SJCRH30 (cell line): ENCODE measurements around the gene MBNL3. TPM values are rescaled to one million over a fixed set of nuclear protein-coding genes. Genes with fewer than 3 reads are reported as not detected.
A peak's percentile ranks its signal among the peaks of the same experiment; 100 is the strongest.

Source experiments
- DNase-seq, 2 experiments: peaks; one replicate each; pipeline ENCODE4 v3.0.0-alpha.2; 2015 to 2020
- H3K27ac ChIP-seq: fragments of 250-450 bp; sonication (Bioruptor Pico); 2 replicates; pipeline ENCODE4 v1.5.1; 2020; ENCODE audit warnings: mild to moderate bottlenecking, moderate library complexity
- H3K27me3 ChIP-seq: fragments of 250-450 bp; sonication (Bioruptor Pico); 2 replicates; pipeline ENCODE4 v1.5.1; 2020; ENCODE audit warnings: mild to moderate bottlenecking, moderate library complexity
- H3K36me3 ChIP-seq: fragments of 250-450 bp; sonication (Bioruptor Pico); 2 replicates; pipeline ENCODE4 v1.5.1; 2020; ENCODE audit warnings: mild to moderate bottlenecking, moderate library complexity
- H3K4me1 ChIP-seq: fragments of 250-450 bp; sonication (Bioruptor Pico); 2 replicates; pipeline ENCODE4 v1.5.1; 2020; ENCODE audit warnings: mild to moderate bottlenecking, moderate library complexity
- H3K4me3 ChIP-seq: fragments of 250-450 bp; sonication (Bioruptor Pico); 2 replicates; pipeline ENCODE4 v1.5.1; 2020; ENCODE audit warnings: mild to moderate bottlenecking, moderate library complexity
- H3K9me3 ChIP-seq: fragments of 250-450 bp; sonication (Bioruptor Pico); replicated peaks from 2 replicates; pipeline ENCODE4 v1.5.1; 2020; ENCODE audit warnings: mild to moderate bottlenecking, moderate library complexity
- total RNA-seq: library from RNA; depleted of rRNA; stranded (reverse); fragments of >200 nt; shearing (Covaris generic); gene quantifications from 2 replicates; pipeline ENCODE4 v1.2.3, GENCODE V29; 2014; rRNA removed

MBNL3 gene
- total RNA-seq = 23.8 and 29.9 TPM in 2 replicates

GRCh38 chrX:132488819-132489577 lies at the start of gene MBNL3:
MBNL3 (minus strand) TSS chrX:132489038; CDS start chrX:132439611, 49,427 bp downstream.
- H3K9me3 ChIP-seq = no peaks in the 10 kb centered on the region
- H3K4me3 ChIP-seq = peak within 1 kb of the TSS; percentile 84
- H3K27me3 ChIP-seq = no peaks in the 10 kb centered on the region
- no peaks in the 10 kb centered on the region for H3K36me3 ChIP-seq
- DNase-seq = peak; percentile 70 to 75
- H3K27ac ChIP-seq = peak within 1 kb of the TSS; percentile 92
- H3K4me1 ChIP-seq = peaks cover 5% of the 10 kb centered on the region; the same call in 1 of the 2 replicates

- no peak for DNase-seq
- Histone ChIP-seq H3K4me3 (no peak overlapping the region), H3K27me3 (no peaks in the 10 kb centered on the region)
Measured at GRCh38 chrX:132533409-132533808, 44.6 kb upstream of the MBNL3 start.

GRCh38 chrX:132532913-132533312 lies 44.1 kb upstream of the MBNL3 start:
- Histone ChIP-seq H3K9me3 (no peaks in the 10 kb centered on the region), H3K36me3 (no peaks in the 10 kb centered on the region), H3K4me3 (no peak overlapping the region), H3K27me3 (no peaks in the 10 kb centered on the region), H3K4me1 (no peaks in the 10 kb centered on the region), H3K27ac (no peak overlapping the region)
- no peak for DNase-seq

More at GRCh38 chrX:132533409-132533808, 44.6 kb upstream of the MBNL3 start:
- Histone ChIP-seq H3K27ac (no peak overlapping the region), H3K9me3 (no peaks in the 10 kb centered on the region), H3K4me1 (no peaks in the 10 kb centered on the region), H3K36me3 (no peaks in the 10 kb centered on the region)

GRCh38 chrX:132532097-132532496 lies 43.3 kb upstream of the MBNL3 start:
- Histone ChIP-seq H3K9me3 (no peaks in the 10 kb centered on the region), H3K4me1 (no peaks in the 10 kb centered on the region), H3K27me3 (no peaks in the 10 kb centered on the region)

GRCh38 chrX:132520792-132521191 lies 32.0 kb upstream of the MBNL3 start:
- no peak overlapping the region for H3K4me3 ChIP-seq
- H3K27me3 ChIP-seq = no peaks in the 10 kb centered on the region
- H3K9me3 ChIP-seq = no peaks in the 10 kb centered on the region
- H3K36me3 ChIP-seq = no peaks in the 10 kb centered on the region
- no peaks in the 10 kb centered on the region for H3K4me1 ChIP-seq
- DNase-seq = no peak
- no peak overlapping the region for H3K27ac ChIP-seq

More at GRCh38 chrX:132532097-132532496, 43.3 kb upstream of the MBNL3 start:
- H3K27ac ChIP-seq = no peak overlapping the region
- no peaks in the 10 kb centered on the region for H3K36me3 ChIP-seq
- H3K4me3 ChIP-seq = no peak overlapping the region
- DNase-seq = no peak

- Histone ChIP-seq H3K9me3 (no peaks in the 10 kb centered on the region), H3K27ac (no peak overlapping the region), H3K4me1 (no peaks in the 10 kb centered on the region), H3K36me3 (no peaks in the 10 kb centered on the region), H3K4me3 (no peak overlapping the region), H3K27me3 (no peaks in the 10 kb centered on the region)
- DNase-seq = no peak
Measured at GRCh38 chrX:132520213-132520612, 31.4 kb upstream of the MBNL3 start.

- no peaks in the 10 kb centered on the region for H3K4me1 ChIP-seq
- H3K36me3 ChIP-seq = no peaks in the 10 kb centered on the region
- H3K27ac ChIP-seq = no peak overlapping the region
- H3K9me3 ChIP-seq = no peaks in the 10 kb centered on the region
- H3K27me3 ChIP-seq = no peaks in the 10 kb centered on the region
- no peak overlapping the region for H3K4me3 ChIP-seq
- DNase-seq = no peak
Measured at GRCh38 chrX:132518401-132518800, 29.6 kb upstream of the MBNL3 start.

- no peak overlapping the region for H3K4me3 ChIP-seq
- no peak overlapping the region for H3K27ac ChIP-seq
- H3K4me1 ChIP-seq = no peaks in the 10 kb centered on the region
- H3K9me3 ChIP-seq = no peaks in the 10 kb centered on the region
- no peaks in the 10 kb centered on the region for H3K36me3 ChIP-seq
- DNase-seq = no peak
- H3K27me3 ChIP-seq = no peaks in the 10 kb centered on the region
Measured at GRCh38 chrX:132508834-132509233, 20.0 kb upstream of the MBNL3 start.

GRCh38 chrX:132505116-132505515 lies 16.3 kb upstream of the MBNL3 start:
- Histone ChIP-seq H3K4me1 (peaks cover 17% of the 10 kb centered on the region; the same call in 1 of the 2 replicates), H3K9me3 (no peaks in the 10 kb centered on the region), H3K36me3 (no peaks in the 10 kb centered on the region), H3K27me3 (no peaks in the 10 kb centered on the region), H3K4me3 (no peak overlapping the region), H3K27ac (no peak overlapping the region)
- DNase-seq = no peak

GRCh38 chrX:132504417-132504816 lies 15.6 kb upstream of the MBNL3 start:
- DNase-seq = no peak
- H3K36me3 ChIP-seq = no peaks in the 10 kb centered on the region
- H3K27me3 ChIP-seq = no peaks in the 10 kb centered on the region
- H3K9me3 ChIP-seq = no peaks in the 10 kb centered on the region
- no peak overlapping the region for H3K4me3 ChIP-seq
- H3K27ac ChIP-seq = no peak overlapping the region
- peaks cover 17% of the 10 kb centered on the region; the same call in 1 of the 2 replicates for H3K4me1 ChIP-seq

- no peaks in the 10 kb centered on the region for H3K9me3 ChIP-seq
- peak in 1 of 2 experiments; percentile 17 for DNase-seq
- H3K27ac ChIP-seq = peak overlapping the region; percentile 1; the same call in 1 of the 2 replicates
- H3K36me3 ChIP-seq = no peaks in the 10 kb centered on the region
- no peaks in the 10 kb centered on the region for H3K27me3 ChIP-seq
- H3K4me1 ChIP-seq = peaks cover 31% of the 10 kb centered on the region
- H3K4me3 ChIP-seq = no peak overlapping the region
Measured at GRCh38 chrX:132501606-132502005, 12.8 kb upstream of the MBNL3 start.

- Histone ChIP-seq H3K4me3 (no peak overlapping the region), H3K9me3 (no peaks in the 10 kb centered on the region), H3K36me3 (no peaks in the 10 kb centered on the region), H3K27ac (peak overlapping the region; percentile 53), H3K27me3 (no peaks in the 10 kb centered on the region), H3K4me1 (peaks cover 27% of the 10 kb centered on the region)
- peak in 1 of 2 experiments; percentile 49 for DNase-seq
Measured at GRCh38 chrX:132497432-132497831, 8.6 kb upstream of the MBNL3 start.

- no peak for DNase-seq
- Histone ChIP-seq H3K36me3 (no peaks in the 10 kb centered on the region), H3K9me3 (no peaks in the 10 kb centered on the region), H3K4me1 (peaks cover 19% of the 10 kb centered on the region), H3K27me3 (no peaks in the 10 kb centered on the region), H3K27ac (no peak overlapping the region), H3K4me3 (no peak overlapping the region)
Measured at GRCh38 chrX:132493095-132493494, 4.3 kb upstream of the MBNL3 start.

GRCh38 chrX:132491191-132491590 lies 2.4 kb upstream of the MBNL3 start:
- Histone ChIP-seq H3K27ac (no peak overlapping the region; the same call in 1 of the 2 replicates), H3K27me3 (no peaks in the 10 kb centered on the region), H3K9me3 (no peaks in the 10 kb centered on the region), H3K4me3 (peak overlapping the region; percentile 84), H3K4me1 (peaks cover 5% of the 10 kb centered on the region; the same call in 1 of the 2 replicates), H3K36me3 (no peaks in the 10 kb centered on the region)
- peak in 1 of 2 experiments; percentile 57 for DNase-seq

- H3K4me1 ChIP-seq = peaks cover 5% of the 10 kb centered on the region; the same call in 1 of the 2 replicates
- no peaks in the 10 kb centered on the region for H3K9me3 ChIP-seq
- DNase-seq = peak; percentile 47 to 60
- no peaks in the 10 kb centered on the region for H3K36me3 ChIP-seq
- H3K27ac ChIP-seq = peak overlapping the region; percentile 92
- no peaks in the 10 kb centered on the region for H3K27me3 ChIP-seq
- peak overlapping the region; percentile 84 for H3K4me3 ChIP-seq
Measured at GRCh38 chrX:132489578-132490419, 961 bp upstream of the MBNL3 start.
